GM23248 (cell line): ENCODE measurements around the gene SUPT4H1.

Experiments
- EZH2 ChIP-seq: fragments of 200-600 bp; sonication (generic); IDR thresholded peaks from 2 replicates; pipeline ENCODE4 v1.6.1; 2018; ENCODE audit warnings: antibody characterized with exemption, mild to moderate bottlenecking; ENCODE audit not compliant: insufficient read depth, poor library complexity, severe bottlenecking
- EZH2phosphoT487 ChIP-seq: fragments of 200-600 bp; sonication (generic); IDR thresholded peaks from 2 replicates; pipeline ENCODE4 v1.6.1; 2018; ENCODE audit warnings: antibody characterized with exemption, moderate library complexity, mild to moderate bottlenecking, low read depth; ENCODE audit not compliant: insufficient read depth

GRCh38 chr17:58382108-58382871, 30.3 kb upstream of the SUPT4H1 start:
- TF ChIP-seq EZH2 (no peak), EZH2phosphoT487 (no peak)
